Measurements from ENCODE around the gene PRDX4. TPM values are rescaled to one million over a fixed set of nuclear protein-coding genes. Genes with fewer than 3 reads are reported as not detected.

PRDX4 gene
- polyA plus RNA-seq, 1 experiment, result 345 TPM

DNA sequence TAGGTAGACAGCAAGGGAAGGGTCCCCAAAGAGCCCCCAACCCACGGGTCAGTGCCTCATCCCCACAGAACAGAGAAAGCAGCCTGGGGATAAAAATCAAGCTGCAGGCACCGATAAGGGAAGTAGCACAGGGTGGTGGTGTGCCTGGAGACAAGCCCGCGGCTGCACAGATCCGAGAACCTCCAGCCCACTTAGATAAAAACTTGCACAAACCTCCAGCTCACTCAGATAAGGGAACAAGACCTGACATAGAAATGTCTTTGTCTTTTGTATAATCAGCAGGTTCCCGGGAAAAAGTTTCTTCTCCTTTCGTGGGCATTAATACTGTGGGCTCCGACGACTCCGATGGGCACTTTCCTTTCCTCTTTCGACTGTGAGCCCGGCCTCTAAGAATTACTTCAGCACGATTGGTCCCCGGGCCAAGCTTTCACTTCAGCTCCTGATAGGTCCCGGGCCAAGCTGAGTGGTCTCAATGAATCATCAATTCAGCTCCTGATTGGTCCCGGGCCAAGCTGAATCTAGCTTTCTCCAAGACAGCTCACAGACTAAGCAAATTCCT lies 32.4 kb downstream of the PRDX4 start:
- DNase-seq (ENCODE audit: low read depth, low spot score), result no peak
- TF ChIP-seq, protein P1, sequence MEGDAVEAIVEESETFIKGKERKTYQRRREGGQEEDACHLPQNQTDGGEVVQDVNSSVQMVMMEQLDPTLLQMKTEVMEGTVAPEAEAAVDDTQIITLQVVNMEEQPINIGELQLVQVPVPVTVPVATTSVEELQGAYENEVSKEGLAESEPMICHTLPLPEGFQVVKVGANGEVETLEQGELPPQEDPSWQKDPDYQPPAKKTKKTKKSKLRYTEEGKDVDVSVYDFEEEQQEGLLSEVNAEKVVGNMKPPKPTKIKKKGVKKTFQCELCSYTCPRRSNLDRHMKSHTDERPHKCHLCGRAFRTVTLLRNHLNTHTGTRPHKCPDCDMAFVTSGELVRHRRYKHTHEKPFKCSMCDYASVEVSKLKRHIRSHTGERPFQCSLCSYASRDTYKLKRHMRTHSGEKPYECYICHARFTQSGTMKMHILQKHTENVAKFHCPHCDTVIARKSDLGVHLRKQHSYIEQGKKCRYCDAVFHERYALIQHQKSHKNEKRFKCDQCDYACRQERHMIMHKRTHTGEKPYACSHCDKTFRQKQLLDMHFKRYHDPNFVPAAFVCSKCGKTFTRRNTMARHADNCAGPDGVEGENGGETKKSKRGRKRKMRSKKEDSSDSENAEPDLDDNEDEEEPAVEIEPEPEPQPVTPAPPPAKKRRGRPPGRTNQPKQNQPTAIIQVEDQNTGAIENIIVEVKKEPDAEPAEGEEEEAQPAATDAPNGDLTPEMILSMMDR (IDR thresholded peaks at IDR 0.05; ENCODE audit: low read depth, low read length), result no peak
- Histone ChIP-seq H3K27me3 (ENCODE audit: control insufficient read depth, insufficient read depth, low read length) (no peaks in the 10 kb centered on the region), H3K9me3 (ENCODE audit: control insufficient read depth, insufficient read depth, low read length) (no peaks in the 10 kb centered on the region), H3K4me3 (ENCODE audit: low read depth, low read length) (no peak overlapping the region), H3K27ac (ENCODE audit: low read depth, low read length) (no peak overlapping the region)
- CTCF ChIA-PET, result interaction anchor here (0.6 to 2.3 kb wide), 2 partner anchors 47 to 202 kb away, joined by 8 to 17 read pairs; no protein-coding TSS in a partner anchor
- POLR2A ChIA-PET, result interaction anchor here (0.7 to 1.5 kb wide), 2 partner anchors 18 to 83 kb away, joined by 3 read pairs; partner anchors contain the start of gene SAT1

DNA sequence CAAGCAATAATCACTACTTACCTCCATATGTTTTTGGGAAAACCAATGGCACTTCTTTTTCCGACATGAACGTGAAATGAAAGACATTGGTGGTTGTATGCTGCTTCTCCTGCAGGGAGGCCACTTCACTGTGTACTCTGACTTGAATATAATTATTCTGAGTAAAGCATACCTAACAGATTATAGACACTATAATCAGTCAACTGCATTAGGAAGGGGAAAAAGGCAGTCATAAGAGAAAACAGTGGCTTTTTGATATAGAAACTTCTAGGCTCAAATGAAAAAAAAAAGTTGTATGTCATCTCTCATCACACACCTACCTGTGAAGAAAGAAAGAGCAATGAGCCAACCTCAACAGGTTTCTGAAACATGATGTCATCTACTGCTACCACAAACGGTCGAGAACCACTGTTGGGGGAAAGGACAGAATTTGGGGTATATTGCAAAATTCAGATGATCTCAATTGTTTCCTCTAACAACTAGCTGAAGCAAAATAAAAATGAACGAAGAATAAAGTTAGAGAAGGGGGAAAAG lies 37.4 kb downstream of the PRDX4 start:
- Histone ChIP-seq H3K4me3 (ENCODE audit: low read depth, low read length) (no peak overlapping the region), H3K27ac (ENCODE audit: low read depth, low read length) (no peak overlapping the region), H3K9me3 (ENCODE audit: control insufficient read depth, insufficient read depth, low read length) (no peaks in the 10 kb centered on the region), H3K27me3 (ENCODE audit: control insufficient read depth, insufficient read depth, low read length) (no peaks in the 10 kb centered on the region)
- ChIA-PET CTCF (interaction anchor here (0.6 to 1.0 kb wide), 2 partner anchors 198 to 804 kb away, joined by 3 to 4 read pairs; no protein-coding TSS in a partner anchor), POLR2A (no interaction called here)
- TF ChIP-seq, protein P1 (IDR thresholded peaks at IDR 0.05; ENCODE audit: low read depth, low read length), result no peak
- DNase-seq (ENCODE audit: low read depth, low spot score), result no peak

DNA sequence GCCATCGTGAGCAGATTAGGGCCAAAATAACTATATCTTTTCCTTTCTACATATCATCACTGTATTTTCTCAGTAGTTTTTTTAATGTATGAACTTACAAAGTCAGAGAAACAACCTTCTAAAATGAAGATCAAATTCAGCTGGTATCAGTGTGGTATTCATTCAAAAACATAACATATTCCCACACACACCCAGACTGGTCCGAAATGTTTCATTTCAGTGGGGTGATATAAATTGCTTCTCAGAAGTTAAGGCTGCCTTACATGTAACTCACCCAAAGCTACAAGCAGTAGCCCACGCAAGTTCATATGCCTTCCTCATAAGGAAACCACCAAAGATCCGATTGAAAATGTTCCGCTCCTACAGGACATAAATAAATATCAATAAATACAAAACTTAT lies 37.9 kb downstream of the PRDX4 start:
- ChIA-PET POLR2A (no interaction called here), CTCF (no interaction called here)
- H3K9me3 ChIP-seq (ENCODE audit: control insufficient read depth, insufficient read depth, low read length), result no peaks in the 10 kb centered on the region
- TF ChIP-seq, protein P1 (IDR thresholded peaks at IDR 0.05; ENCODE audit: low read depth, low read length), result no peak
- H3K4me3 ChIP-seq (ENCODE audit: low read depth, low read length), result no peak overlapping the region
- no peak overlapping the region for H3K27ac ChIP-seq (ENCODE audit: low read depth, low read length)
- DNase-seq (ENCODE audit: low read depth, low spot score), result no peak
- no peaks in the 10 kb centered on the region for H3K27me3 ChIP-seq (ENCODE audit: control insufficient read depth, insufficient read depth, low read length)

DNA sequence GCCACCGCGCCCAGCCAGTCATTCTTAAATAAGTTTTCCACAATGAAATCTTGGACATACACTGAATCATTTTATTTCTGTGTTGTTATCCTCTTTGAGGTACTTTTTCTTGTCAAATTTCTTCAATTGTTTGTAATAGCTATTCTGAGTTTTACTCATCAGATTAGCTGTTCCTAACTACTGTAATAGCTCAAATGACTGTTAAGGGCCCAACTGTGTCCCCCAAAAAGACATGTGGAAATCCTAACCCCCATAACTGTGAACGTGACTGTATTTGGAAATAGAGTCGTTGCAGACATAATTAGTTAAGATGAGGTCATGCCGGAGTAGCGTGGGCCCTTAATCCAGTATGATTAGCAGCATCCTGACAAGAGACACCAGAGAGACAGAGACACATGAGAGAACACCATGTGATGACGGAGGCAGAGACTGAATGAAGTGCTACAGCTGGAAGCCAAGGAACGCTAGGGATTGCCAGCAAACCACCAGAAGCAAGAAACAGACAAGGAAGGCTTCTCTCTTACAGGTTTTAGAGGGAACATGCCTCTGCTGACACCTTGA lies 52.9 kb downstream of the PRDX4 start:
- ChIA-PET CTCF (interaction anchor here (1.2 kb wide), 1 partner anchor 181 kb away, joined by 3 read pairs; no protein-coding TSS in a partner anchor), POLR2A (no interaction called here)
- DNase-seq (ENCODE audit: low read depth, low spot score), result no peak
- no peaks in the 10 kb centered on the region for H3K9me3 ChIP-seq (ENCODE audit: control insufficient read depth, insufficient read depth, low read length)
- no peaks in the 10 kb centered on the region for H3K27me3 ChIP-seq (ENCODE audit: control insufficient read depth, insufficient read depth, low read length)
- TF ChIP-seq, protein P1 (IDR thresholded peaks at IDR 0.05; ENCODE audit: low read depth, low read length), result no peak
- no peak overlapping the region for H3K27ac ChIP-seq (ENCODE audit: low read depth, low read length)
- H3K4me3 ChIP-seq (ENCODE audit: low read depth, low read length), result no peak overlapping the region

DNA sequence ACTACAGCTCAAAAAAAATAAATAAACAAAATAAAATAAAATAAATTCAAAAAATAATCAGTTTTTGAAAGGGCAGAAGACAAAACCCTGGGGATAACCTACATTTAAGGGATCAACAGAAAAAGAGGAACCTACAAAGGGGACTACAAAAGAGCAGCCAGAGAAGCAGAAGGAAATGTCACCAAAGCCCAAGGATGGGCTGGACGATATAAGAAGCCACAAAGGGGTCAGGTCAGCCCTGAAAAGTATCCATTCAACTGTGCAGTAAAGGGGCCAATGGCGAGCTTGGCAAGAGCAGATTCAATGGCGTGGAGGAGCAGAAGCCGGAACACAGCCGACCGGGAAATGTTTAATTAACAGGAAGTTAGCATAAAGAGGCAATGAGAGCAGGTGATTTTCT lies 58.9 kb downstream of the PRDX4 start:
- Histone ChIP-seq H3K27ac (ENCODE audit: low read depth, low read length) (no peak overlapping the region), H3K4me3 (ENCODE audit: low read depth, low read length) (no peak overlapping the region), H3K27me3 (ENCODE audit: control insufficient read depth, insufficient read depth, low read length) (no peaks in the 10 kb centered on the region), H3K9me3 (ENCODE audit: control insufficient read depth, insufficient read depth, low read length) (no peaks in the 10 kb centered on the region)
- no peak for DNase-seq (ENCODE audit: low read depth, low spot score)
- CTCF ChIA-PET, result interaction anchor here (0.6 to 1.9 kb wide), 2 partner anchors 15 to 176 kb away, joined by 4 read pairs; no protein-coding TSS in a partner anchor
- POLR2A ChIA-PET, result no interaction called here
- TF ChIP-seq, protein P1 (IDR thresholded peaks at IDR 0.05; ENCODE audit: low read depth, low read length), result no peak

Data from AG04450 (cell line).